Stimulated activated CD8-positive, alpha-beta memory T cell treated with anti-CD3 and anti-CD28 coated beads, Interleukin-7, amount 100 ng/mL, for 24 hours (primary cell): ENCODE measurements around the gene APH1A.
"Not testable (repeated sequence)": the region's sequence is repeated elsewhere in the genome, so short reads cannot be mapped to it uniquely, and the experiment has no call there.

Experiments
- DNase-seq: peaks from one replicate; pipeline ENCODE4 v3.0.0-alpha.2; 2020; ENCODE audit warnings: low read depth

Gene APH1A

DNA sequence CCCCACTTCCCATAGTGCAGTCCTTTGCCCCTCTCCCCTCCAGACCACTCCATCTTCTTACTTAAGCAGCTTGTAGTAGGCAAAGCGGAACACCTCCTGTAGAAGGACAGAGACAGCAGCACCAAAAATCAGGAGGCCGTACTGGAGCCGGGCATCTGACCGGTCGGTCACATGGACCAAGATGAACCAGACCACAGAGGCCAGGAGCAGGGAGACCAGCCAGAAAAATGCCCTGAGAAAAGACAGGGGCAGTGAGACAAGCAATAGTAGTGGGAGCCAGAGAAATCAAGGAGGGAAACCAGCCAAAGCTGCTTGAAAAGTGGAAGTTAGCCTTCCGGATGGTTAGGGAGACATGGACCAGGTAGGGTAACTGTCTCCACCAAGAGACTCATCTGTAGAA lies 920 bp downstream of the APH1A start:
- no peak for DNase-seq

DNA sequence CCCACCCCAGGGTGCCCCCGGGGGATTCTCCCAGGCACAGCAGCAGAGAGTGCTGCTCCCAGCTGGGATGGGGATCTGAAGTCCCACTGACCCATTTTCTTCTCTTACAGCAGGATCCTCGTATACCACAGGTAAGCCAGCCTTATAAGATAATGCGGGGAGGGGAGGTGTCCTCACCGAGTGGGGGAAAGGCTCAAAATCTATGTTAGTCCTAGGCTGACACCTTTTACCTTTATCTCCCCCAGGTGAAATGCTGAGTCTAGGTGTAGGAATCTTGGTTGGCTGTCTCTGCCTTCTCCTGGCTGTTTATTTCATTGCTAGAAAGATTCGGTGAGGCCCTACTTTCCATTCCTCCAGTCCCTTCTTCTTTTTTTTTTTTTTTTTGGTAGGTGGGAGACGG lies 5.3 kb downstream of the APH1A start:
- DNase-seq = no peak

DNA sequence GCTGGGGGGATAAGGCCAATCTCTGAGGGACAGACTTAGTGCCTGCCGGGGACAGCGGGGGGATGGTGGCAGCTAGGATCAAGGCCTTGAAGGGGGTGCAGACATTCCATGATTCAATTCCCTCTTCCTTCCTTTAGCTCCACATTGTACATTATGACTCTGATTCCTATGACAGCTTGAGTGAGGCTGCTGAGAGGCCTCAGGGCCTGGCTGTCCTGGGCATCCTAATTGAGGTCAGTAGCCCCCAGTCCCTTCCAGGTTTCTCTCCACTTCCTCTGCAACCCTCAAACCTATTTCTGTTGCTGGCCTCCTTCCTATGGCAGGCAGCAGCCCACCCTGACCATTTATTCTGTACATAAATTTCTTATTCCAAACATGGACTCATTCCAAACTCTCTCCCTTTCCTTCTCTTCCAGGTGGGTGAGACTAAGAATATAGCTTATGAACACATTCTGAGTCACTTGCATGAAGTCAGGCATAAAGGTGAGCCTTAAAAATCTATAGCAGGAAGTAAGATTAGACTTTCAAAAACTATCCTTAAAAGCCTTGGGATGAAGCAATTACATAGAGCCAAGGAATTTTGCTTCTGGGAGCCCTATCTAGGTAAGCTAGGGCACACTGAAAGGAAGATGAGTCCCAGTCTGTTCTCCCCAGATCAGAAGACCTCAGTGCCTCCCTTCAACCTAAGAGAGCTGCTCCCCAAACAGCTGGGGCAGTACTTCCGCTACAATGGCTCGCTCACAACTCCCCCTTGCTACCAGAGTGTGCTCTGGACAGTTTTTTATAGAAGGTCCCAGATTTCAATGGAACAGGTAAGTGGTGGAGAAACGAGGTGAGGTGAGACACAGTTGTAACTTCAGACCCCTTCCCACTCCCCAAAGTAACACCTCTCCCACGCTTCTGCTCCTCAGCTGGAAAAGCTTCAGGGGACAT lies 6.2 kb downstream of the APH1A start:
- no peak for DNase-seq

GRCh38 chr1:150261367-150261766 lies 7.4 kb downstream of the APH1A start:
- DNase-seq = no peak

DNA sequence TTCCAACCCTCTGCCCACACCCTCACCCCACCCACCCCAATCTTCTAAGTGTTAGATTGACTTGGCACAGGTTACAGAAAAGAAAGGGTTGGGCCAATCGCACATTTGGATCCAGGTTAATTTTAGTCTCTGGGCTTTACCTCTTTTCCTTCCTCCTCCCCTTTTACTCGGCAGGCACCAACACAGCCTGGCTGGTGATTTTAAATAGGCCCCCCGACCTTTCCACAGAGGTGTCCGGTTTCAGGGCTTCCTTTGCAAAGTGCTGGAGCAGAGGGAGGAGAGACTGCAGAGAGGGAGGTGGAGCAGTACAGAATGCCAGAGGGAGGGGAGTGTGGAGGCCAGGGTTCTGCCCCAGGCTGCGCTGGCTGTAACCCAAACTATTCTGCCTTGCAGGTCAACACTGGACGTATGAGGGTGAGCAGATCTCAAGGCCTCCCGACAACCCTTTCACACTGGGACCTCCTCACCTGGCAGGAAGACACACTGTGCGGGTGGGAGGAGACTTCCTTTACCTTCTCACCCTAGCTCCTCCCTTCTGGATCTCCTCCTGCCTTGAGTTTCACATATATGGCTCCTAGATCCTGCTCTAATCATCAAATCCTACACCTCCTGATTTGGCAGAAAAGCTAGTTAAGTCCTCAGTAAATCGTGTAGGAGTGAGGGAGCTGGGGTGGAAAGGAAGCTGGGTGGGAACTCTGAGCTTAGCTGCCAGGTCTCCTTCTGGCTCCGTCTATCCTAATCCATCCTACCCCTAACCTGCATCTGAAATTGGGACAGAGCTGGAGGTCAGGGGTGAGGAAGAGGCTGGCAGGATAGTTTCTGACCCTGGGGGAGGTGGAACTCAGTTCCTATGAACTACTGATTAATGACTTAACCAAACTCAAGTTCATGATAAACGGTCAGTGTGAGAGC lies 8.8 kb downstream of the APH1A start:
- no peak for DNase-seq

DNA sequence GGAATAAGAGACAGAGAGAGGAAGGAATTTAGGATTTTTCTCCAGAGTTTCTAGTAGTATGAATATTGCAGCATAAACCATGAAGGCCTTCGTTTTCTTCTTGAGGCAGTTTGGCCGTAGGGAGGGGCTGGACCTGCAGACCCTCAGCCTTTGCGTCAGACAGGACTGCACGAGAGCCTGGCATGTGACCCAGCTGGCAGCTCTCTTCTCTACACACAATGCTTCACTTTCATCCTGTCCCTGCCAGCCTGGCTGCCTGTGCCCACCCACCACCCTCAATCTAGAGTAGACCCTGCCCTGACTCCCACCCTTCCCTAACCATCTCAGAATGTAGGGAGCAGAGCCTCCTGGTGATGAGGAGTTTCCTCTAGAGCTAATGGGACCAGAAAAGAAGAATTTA lies 9.6 kb downstream of the APH1A start:
- DNase-seq = no peak

DNA sequence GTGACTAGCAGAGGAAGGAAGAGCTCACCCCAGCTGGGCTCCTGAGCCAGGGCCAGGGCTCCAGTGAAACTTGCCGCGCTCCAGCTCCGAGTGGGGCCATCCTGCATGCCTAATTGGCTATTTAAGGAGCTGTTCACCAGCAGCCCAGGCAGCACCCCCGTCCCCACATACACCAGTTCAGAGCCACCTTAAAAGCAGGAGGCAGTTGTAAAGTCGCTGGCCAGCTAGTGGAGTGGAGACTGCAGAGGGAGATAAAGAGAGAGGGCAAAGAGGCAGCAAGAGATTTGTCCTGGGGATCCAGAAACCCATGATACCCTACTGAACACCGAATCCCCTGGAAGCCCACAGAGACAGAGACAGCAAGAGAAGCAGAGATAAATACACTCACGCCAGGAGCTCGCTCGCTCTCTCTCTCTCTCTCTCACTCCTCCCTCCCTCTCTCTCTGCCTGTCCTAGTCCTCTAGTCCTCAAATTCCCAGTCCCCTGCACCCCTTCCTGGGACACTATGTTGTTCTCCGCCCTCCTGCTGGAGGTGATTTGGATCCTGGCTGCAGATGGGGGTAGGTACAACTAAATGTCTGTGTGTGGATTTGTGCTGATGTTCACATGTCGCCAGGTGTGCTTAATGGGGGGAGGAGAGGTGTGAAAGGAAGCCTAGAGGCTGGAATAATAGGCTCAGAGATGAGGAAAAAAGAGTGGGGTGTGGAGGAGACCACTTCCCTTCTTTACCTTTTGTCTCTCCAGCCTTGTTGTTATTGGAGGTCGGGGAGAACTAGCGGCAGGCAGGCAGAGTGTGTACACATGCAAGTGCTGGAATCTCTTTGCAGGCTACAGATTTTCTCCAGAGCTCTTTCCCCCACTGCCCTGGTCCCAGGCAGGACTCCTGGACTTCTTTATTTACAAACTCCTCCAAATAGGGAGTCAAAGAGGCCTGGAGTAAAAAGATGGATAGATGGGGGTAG lies 10.9 kb downstream of the APH1A start, which contains the start of gene CA14:
Gene CA14 (plus strand): TSS at position 151 of the 962 bp plus-strand sequence. CDS start 355 bp downstream, at position 506.
- no peak for DNase-seq

- DNase-seq = no peak
Measured at GRCh38 chr1:150256554-150257341, 12.1 kb downstream of the APH1A start.

DNA sequence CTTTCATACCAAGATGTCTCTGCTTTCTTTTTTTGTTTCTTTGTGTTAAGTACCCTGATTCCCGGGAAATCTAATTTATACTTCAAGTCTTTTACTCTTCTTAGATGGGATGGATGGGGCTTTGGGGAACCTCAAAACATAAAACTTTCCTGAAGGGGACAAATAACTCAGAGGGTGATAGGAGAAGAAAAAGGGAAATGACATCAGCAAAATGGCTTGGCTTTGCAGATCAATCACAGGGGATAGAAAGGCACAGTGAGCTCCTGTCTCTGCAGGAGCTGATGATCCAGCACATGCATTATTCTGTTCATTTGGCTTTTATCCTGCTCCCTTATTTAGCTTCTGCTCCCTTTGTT lies 12.6 kb downstream of the APH1A start:
- DNase-seq = no peak

GRCh38 chr1:150249936-150250335 lies 18.9 kb downstream of the APH1A start:
- DNase-seq = no peak

DNA sequence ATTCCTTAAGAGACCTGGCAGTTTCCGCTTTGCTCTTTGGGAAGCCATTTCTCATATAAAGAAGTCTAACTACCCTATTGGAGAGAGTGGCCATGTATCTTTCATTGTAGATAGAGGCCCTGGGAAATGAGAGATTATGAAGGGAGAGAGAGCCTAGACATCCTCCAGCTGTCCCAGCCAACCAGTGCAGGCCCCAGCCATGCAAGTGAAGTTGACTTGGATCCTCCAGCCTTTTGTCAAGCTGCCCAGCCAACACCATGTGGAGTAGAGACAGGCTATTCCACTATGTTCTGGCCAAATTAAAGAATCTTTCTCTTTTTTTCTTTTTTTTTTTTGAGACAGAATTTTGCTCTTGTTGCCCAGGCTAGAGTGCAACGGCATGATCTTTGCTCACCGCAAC lies 25.8 kb downstream of the APH1A start:
- DNase-seq = no peak

- no peak for DNase-seq
Measured at GRCh38 chr1:150237746-150238145, 31.1 kb downstream of the APH1A start.

DNA sequence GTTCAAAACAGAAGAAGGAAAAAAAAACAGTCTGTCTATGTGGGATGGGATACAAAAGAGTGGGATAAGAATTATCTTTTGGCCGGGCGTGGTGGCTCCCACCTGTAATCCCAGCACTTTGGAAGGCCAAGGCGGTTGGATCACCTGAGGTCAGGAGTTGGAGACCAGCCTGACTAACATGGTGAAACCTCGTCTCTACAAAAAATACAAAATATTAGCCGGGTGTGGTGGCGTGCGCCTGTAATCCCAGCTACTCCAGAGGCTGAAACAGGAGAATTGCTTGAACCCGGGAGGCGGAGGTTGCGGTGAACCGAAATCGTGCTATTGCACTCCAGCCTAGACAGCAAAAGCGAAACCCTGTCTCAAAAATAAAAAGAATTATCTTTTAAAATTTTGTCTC lies 31.6 kb downstream of the APH1A start:
- not testable (repeated sequence) for DNase-seq

GRCh38 chr1:150236614-150237100 lies 32.2 kb downstream of the APH1A start:
- DNase-seq = no peak

DNA sequence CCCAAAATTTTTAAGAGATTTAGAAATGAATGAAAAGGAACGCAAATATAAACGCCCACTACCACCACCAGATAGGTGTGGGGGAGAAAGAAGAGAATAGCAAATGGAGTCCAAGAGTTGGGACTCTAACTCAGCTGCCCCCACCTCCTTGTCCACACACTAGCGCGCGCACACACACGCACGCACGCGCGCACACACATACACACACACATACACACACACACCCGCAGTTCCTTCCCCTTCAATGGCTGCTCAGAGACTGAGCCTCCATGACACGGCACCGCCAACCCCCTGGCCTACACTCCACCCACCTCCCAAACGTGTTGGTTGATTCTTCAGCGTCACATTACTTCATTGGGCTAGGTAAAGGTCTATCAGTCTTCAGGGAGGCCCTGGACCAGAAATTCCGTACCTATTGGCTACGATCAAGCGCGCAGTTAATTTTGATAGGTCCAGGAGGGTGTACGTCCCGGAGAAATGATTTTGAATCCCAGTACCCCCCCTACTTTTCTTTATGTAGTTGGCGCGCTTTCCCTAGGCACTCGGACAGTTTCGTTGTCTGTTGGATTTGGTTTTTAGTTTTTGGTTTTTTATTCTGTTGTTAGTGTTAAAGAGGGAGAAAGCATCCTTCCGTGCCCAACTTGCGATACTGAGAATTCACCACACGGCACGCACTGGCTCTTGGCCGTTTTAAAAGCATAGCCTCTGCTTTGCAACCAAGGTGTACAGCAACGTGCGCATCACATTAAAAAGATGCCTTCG lies 32.8 kb downstream of the APH1A start, which contains the start of gene ANP32E:
Gene ANP32E (minus strand): TSS at position 261 of the 762 bp plus-strand sequence. CDS start 326 bp downstream, outside the sequence.
- DNase-seq = peak; percentile 81

DNA sequence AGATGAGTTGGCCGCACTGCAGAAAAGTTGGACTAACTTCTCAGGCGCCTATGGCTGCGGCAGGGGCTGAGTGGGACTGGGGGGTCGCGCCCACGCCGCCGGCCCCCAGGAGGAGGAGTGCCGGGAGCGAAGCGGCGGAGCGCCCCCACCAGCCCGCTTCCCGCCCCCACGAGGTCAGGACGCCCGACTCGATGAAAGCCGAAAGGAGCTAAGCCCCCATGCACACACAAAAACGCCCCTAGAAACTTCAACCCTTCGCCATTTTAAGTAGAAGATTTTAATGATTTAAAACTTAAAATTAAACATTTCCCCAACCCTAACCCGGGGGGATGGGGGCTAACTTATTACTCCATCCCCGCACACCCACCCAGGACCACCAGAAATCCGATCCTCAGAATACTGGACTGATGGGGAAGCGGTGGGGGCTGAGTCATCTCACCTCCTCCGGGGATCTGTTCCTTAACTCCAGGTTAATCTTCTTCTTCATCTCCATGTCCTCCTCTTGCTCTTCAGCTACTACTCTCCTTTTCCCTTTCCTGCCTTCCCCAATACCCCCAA lies 33.4 kb downstream of the APH1A start:
- no peak for DNase-seq

DNA sequence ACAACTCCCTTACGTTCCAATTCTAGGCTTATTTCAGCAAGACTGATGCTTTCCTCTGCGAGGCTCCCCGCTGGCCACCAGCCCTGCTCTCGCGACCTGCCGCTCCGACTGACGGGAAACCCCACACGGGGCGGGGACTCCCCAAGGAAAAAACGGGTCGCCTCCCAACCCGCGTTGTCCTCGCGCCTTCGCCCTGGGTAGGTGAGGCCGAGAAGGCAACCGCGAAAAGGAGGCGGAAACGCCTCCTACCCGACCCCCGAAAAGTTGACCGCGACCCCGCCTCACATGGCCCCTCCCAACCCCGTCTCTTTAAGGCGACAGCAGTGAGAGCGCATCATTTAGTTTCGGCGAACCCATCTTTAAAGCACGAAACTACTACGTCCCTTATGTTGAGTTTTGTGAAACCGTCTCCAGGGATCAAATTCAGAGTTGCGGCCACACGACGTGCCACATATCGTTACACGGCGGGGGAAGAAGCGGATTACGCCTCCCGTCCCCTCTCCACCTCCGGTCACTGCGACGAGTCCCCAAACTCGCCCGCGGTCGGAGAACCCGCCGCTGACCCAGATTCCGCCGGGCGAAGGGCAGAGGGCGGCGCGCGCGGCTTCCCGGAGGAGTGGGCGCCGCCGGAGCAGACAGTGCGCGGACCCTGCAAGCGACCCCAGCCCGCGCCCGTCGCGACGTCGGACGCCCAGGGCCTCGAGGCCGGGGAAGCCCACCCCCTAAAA lies 34.1 kb downstream of the APH1A start:
- DNase-seq = peak; percentile 75

DNA sequence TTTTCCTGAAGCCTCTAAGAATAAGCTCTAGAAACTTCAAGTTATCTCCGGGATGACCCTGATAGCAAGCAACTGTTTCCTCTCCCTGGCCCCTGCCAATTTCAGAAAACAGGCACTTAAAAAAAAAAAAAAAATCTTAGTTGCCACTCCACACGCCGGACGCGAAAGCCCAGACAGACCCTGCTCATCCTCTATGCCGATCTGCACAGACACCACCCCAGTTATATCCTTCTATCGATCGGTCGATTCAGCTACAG lies 34.6 kb downstream of the APH1A start:
- no peak for DNase-seq
